T-helper 2 cell (primary cell): ENCODE measurements around the gene GSTT4.
"Not testable (repeated sequence)": the region's sequence is repeated elsewhere in the genome, so short reads cannot be mapped to it uniquely, and the experiment has no call there.

Experiments used
- DNase-seq, 5 experiments: peaks; one replicate each; pipeline versions ENCODE4 v3.0.0 to v3.0.0-alpha.2; 2012 to 2022

The GSTT4 gene

GRCh38 chr22:24023204-24023789 lies 18.0 kb upstream of the GSTT4 start:
- DNase-seq, result peak in 1 of 5 experiments; percentile 25

- no peak for DNase-seq
Observed at GRCh38 chr22:24021304-24021703, 16.1 kb upstream of the GSTT4 start.

- DNase-seq, result no peak
Observed at GRCh38 chr22:24016156-24016555, 10.9 kb upstream of the GSTT4 start.

- no peak for DNase-seq
Observed at GRCh38 chr22:24011735-24012068, 6.4 kb upstream of the GSTT4 start.

GRCh38 chr22:24010018-24010391 lies 4.8 kb upstream of the GSTT4 start:
- DNase-seq, result no peak

GRCh38 chr22:24009227-24010017 lies 4.2 kb upstream of the GSTT4 start:
- DNase-seq, result no peak

GRCh38 chr22:24008381-24009226 lies 3.4 kb upstream of the GSTT4 start:
- no peak for DNase-seq

- DNase-seq, result no peak
Observed at GRCh38 chr22:24008022-24008283, 2.7 kb upstream of the GSTT4 start.

GRCh38 chr22:24007253-24008021 lies 2.2 kb upstream of the GSTT4 start:
- DNase-seq, result no peak

GRCh38 chr22:24006914-24007214 lies 1.6 kb upstream of the GSTT4 start:
- no peak for DNase-seq

- no peak for DNase-seq
Observed at GRCh38 chr22:24006207-24006913, 1.1 kb upstream of the GSTT4 start.

GRCh38 chr22:24003887-24004286 lies 1.4 kb downstream of the GSTT4 start:
- DNase-seq, result no peak

GRCh38 chr22:24002851-24003250 lies 2.4 kb downstream of the GSTT4 start:
- DNase-seq, result no peak

- no peak for DNase-seq
Observed at GRCh38 chr22:24002272-24002671, 3.0 kb downstream of the GSTT4 start.

GRCh38 chr22:24001314-24001713 lies 3.9 kb downstream of the GSTT4 start:
- DNase-seq, result no peak

GRCh38 chr22:23999779-24000178 lies 5.5 kb downstream of the GSTT4 start:
- DNase-seq, result not testable (repeated sequence)

- no peak for DNase-seq
Observed at GRCh38 chr22:23997092-23997491, 8.2 kb downstream of the GSTT4 start.

- not testable (repeated sequence) for DNase-seq
Observed at GRCh38 chr22:23993581-23994177, 11.6 kb downstream of the GSTT4 start.

- not testable (repeated sequence) for DNase-seq
Observed at GRCh38 chr22:23993080-23993479, 12.2 kb downstream of the GSTT4 start.

GRCh38 chr22:23989583-23990244 lies 15.5 kb downstream of the GSTT4 start:
- not testable (repeated sequence) for DNase-seq

- DNase-seq, result not testable (repeated sequence)
Observed at GRCh38 chr22:23986538-23987178, 18.6 kb downstream of the GSTT4 start.
